ENCODE data around the gene SNX13. TPM values are rescaled to one million over a fixed set of nuclear protein-coding genes. Genes with fewer than 3 reads are reported as not detected.

SNX13 gene
- total RNA-seq, 4 donors from 2014 or later: 15.9 to 39.9 (median 35.1) TPM

- Histone ChIP-seq H3K27me3 (no peaks in the 10 kb centered on the region), H3K4me3 (no peak overlapping the region), H3K4me1 (no peaks in the 10 kb centered on the region), H3K9me3 (no peaks in the 10 kb centered on the region), H3K27ac (no peak overlapping the region), H3K36me3 (peaks cover 0 to 39% (median 0%) of the 10 kb centered on the region in 3 donors)
- intact Hi-C loops (cut with DNase I): no loop called here
- no peak for DNase-seq
- TF ChIP-seq POLR2A (IDR thresholded peaks at IDR 0.05) (no peak), CTCF (IDR thresholded peaks at IDR 0.05) (no peak)
Observed at GRCh38 chr7:17832820-17833355, 107.4 kb downstream of the SNX13 start.

GRCh38 chr7:17832242-17832641 is 108.1 kb downstream of the SNX13 start:
- no peaks in the 10 kb centered on the region for H3K9me3 ChIP-seq
- no peak for DNase-seq
- H3K4me1 ChIP-seq: no peaks in the 10 kb centered on the region
- WGBS, 2 donors: 57 to 84% methylated on average over 1 of the region's 1 CpG
- intact Hi-C loops (cut with DNase I): no loop called here
- peaks cover 0 to 35% (median 0%) of the 10 kb centered on the region in 3 donors for H3K36me3 ChIP-seq
- no peaks in the 10 kb centered on the region for H3K27me3 ChIP-seq
- no peak overlapping the region for H3K4me3 ChIP-seq
- no peak for TF ChIP-seq CTCF (IDR thresholded peaks at IDR 0.05)
- TF ChIP-seq POLR2A (IDR thresholded peaks at IDR 0.05): no peak
- no peak overlapping the region for H3K27ac ChIP-seq

- 55 to 63% methylated on average over 1 of the region's 1 CpG for WGBS, 2 donors
Observed at GRCh38 chr7:17830206-17830605, 110.1 kb downstream of the SNX13 start.

GRCh38 chr7:17829001-17829400 is 111.3 kb downstream of the SNX13 start:
- intact Hi-C loops (cut with DNase I): no loop called here
- 82 to 99% methylated on average over 3 of the region's 3 CpGs for WGBS, 2 donors
- no peaks in the 10 kb centered on the region for H3K27me3 ChIP-seq
- no peak overlapping the region for H3K4me3 ChIP-seq
- no peak overlapping the region for H3K27ac ChIP-seq
- DNase-seq: no peak
- no peaks in the 10 kb centered on the region for H3K9me3 ChIP-seq
- H3K36me3 ChIP-seq: peaks cover 0 to 35% (median 0%) of the 10 kb centered on the region in 3 donors
- no peak for TF ChIP-seq POLR2A (IDR thresholded peaks at IDR 0.05)
- no peak for TF ChIP-seq CTCF (IDR thresholded peaks at IDR 0.05)
- no peaks in the 10 kb centered on the region for H3K4me1 ChIP-seq

More at GRCh38 chr7:17830206-17830605, 110.1 kb downstream of the SNX13 start:
- Histone ChIP-seq H3K4me1 (no peaks in the 10 kb centered on the region), H3K4me3 (no peak overlapping the region), H3K36me3 (peaks cover 0 to 35% (median 0%) of the 10 kb centered on the region in 3 donors), H3K9me3 (no peaks in the 10 kb centered on the region), H3K27ac (no peak overlapping the region), H3K27me3 (no peaks in the 10 kb centered on the region)
- DNase-seq: no peak
- TF ChIP-seq POLR2A (IDR thresholded peaks at IDR 0.05): no peak
- TF ChIP-seq CTCF (IDR thresholded peaks at IDR 0.05): no peak
- intact Hi-C loops (cut with DNase I): no loop called here

- no peaks in the 10 kb centered on the region for H3K27me3 ChIP-seq
- peaks cover 0 to 42% (median 0%) of the 10 kb centered on the region in 3 donors for H3K36me3 ChIP-seq
- TF ChIP-seq CTCF (IDR thresholded peaks at IDR 0.05): no peak
- TF ChIP-seq POLR2A (IDR thresholded peaks at IDR 0.05): no peak
- intact Hi-C loops (cut with DNase I): no loop called here
- H3K4me3 ChIP-seq: no peak overlapping the region
- WGBS, 2 donors: 92 to 96% methylated on average over 3 of the region's 3 CpGs
- H3K9me3 ChIP-seq: no peaks in the 10 kb centered on the region
- no peak overlapping the region for H3K27ac ChIP-seq
- no peak for DNase-seq
- no peaks in the 10 kb centered on the region for H3K4me1 ChIP-seq
Observed at GRCh38 chr7:17822547-17823173, 117.6 kb downstream of the SNX13 start.

All from esophagus squamous epithelium (tissue), 5 donors.